ENCODE data around the gene CIDEA. TPM values are rescaled to one million over a fixed set of nuclear protein-coding genes. Genes with fewer than 3 reads are reported as not detected.

The CIDEA gene
- total RNA-seq, 1 experiment from 2014 or later = 0.50 TPM

DNA sequence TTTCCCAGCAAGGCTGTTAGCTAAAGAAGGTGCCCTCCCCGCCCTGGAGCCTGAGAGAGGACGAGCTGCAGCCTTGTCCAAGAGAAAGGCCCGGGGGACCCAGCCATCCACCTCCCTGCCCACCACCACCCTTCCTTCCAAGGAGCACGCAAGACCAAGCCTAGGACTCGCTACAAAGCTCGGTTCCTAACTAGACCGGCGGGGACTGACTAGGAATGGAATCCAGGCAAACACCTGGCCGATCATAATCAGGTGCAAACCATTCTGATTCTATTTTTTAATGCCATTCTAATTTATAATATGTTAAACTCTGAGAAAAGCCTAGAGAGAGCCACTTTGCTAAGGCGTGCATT, 34.2 kb downstream of the CIDEA start (continued):
- TF ChIP-seq, protein P1, sequence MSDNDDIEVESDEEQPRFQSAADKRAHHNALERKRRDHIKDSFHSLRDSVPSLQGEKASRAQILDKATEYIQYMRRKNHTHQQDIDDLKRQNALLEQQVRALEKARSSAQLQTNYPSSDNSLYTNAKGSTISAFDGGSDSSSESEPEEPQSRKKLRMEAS (CRISPR knock-in tag; IDR thresholded peaks at IDR 0.05) = no peak
- no peak for TF ChIP-seq ETV6 (CRISPR knock-in tag; IDR thresholded peaks at IDR 0.05)
- TF ChIP-seq, protein P2, sequence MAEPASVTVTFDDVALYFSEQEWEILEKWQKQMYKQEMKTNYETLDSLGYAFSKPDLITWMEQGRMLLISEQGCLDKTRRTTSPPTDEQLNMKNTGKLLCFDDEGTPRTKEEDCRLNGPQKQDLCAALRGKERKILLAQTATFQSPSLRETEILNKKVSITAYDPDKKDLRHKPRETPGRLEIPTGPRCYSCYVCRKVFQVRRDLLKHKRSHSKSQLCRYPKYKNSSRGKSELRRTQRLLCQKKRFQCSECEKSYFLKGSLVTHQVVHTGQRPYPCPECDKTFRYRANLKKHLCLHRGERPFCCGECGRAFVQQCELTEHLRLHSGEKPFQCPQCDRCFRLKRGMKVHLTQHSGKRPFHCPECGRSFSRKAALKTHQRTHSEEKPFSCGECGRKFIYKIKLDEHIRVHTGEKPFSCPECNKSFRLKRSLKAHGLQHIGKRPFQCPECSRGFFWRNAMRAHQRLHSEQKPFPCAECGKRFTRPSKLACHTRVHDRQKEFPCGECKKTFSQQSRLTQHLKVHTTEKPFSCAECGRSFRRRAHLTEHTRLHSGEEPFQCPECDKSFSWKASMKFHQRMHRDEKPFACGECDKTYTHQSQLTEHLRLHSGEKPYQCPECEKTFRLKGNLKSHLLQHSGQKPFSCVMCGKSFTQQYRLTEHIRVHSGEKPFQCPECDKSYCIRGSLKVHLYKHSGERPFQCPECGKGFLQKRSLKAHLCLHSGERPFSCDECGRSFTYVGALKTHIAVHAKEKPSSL (CRISPR knock-in tag; conservative IDR thresholded peaks at IDR 0.05) = no peak
- no peak for TF ChIP-seq MXD4 (CRISPR knock-in tag; IDR thresholded peaks at IDR 0.05; ENCODE audit: borderline replicate concordance)

DNA sequence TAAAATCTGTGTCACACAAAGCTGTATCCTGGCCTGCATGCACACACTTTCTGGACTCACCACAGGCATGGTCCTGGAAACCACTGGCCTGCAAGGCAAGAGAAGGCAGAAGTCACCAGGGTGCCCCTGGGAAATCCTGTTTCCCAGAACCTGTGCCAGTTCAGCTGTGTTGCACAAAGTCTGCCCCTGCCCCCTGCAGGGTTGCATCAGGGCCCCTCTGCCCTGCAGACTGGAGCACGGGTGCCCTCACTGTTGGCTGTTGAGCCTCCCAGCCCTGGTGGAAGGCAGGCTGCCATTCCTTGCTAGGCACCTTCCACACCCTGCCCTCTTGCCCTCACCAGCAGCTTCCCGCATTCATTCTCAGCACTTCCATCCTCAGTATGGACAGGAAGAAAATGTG, 35.9 kb downstream of the CIDEA start:
- POLR2A ChIA-PET = interaction anchor here (1.8 kb wide), 1 partner anchor 11 kb away, joined by 10 read pairs; no protein-coding TSS in a partner anchor
- DNase-seq (ENCODE audit: low spot score) (no peak), ATAC-seq (no peak)
- Mint-ChIP-seq H3K4me3 (no peak overlapping the region), H3K27ac (no peak overlapping the region), H3K9me3 (no peaks in the 10 kb centered on the region), H3K4me1 (peaks cover 29% of the 10 kb centered on the region), H3K36me3 (no peaks in the 10 kb centered on the region), H3K27me3 (ENCODE audit: low read depth) (peaks cover 30% of the 10 kb centered on the region)
- CTCF ChIA-PET = interaction anchor here (4.0 to 4.4 kb wide), 2 partner anchors 12 to 18 kb away, joined by 56 to 81 read pairs; no protein-coding TSS in a partner anchor
- TF ChIP-seq, protein P3, sequence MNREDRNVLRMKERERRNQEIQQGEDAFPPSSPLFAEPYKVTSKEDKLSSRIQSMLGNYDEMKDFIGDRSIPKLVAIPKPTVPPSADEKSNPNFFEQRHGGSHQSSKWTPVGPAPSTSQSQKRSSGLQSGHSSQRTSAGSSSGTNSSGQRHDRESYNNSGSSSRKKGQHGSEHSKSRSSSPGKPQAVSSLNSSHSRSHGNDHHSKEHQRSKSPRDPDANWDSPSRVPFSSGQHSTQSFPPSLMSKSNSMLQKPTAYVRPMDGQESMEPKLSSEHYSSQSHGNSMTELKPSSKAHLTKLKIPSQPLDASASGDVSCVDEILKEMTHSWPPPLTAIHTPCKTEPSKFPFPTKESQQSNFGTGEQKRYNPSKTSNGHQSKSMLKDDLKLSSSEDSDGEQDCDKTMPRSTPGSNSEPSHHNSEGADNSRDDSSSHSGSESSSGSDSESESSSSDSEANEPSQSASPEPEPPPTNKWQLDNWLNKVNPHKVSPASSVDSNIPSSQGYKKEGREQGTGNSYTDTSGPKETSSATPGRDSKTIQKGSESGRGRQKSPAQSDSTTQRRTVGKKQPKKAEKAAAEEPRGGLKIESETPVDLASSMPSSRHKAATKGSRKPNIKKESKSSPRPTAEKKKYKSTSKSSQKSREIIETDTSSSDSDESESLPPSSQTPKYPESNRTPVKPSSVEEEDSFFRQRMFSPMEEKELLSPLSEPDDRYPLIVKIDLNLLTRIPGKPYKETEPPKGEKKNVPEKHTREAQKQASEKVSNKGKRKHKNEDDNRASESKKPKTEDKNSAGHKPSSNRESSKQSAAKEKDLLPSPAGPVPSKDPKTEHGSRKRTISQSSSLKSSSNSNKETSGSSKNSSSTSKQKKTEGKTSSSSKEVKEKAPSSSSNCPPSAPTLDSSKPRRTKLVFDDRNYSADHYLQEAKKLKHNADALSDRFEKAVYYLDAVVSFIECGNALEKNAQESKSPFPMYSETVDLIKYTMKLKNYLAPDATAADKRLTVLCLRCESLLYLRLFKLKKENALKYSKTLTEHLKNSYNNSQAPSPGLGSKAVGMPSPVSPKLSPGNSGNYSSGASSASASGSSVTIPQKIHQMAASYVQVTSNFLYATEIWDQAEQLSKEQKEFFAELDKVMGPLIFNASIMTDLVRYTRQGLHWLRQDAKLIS (CRISPR knock-in tag; IDR thresholded peaks at IDR 0.05; ENCODE audit: borderline replicate concordance) = no peak
- TF ChIP-seq, protein P4, sequence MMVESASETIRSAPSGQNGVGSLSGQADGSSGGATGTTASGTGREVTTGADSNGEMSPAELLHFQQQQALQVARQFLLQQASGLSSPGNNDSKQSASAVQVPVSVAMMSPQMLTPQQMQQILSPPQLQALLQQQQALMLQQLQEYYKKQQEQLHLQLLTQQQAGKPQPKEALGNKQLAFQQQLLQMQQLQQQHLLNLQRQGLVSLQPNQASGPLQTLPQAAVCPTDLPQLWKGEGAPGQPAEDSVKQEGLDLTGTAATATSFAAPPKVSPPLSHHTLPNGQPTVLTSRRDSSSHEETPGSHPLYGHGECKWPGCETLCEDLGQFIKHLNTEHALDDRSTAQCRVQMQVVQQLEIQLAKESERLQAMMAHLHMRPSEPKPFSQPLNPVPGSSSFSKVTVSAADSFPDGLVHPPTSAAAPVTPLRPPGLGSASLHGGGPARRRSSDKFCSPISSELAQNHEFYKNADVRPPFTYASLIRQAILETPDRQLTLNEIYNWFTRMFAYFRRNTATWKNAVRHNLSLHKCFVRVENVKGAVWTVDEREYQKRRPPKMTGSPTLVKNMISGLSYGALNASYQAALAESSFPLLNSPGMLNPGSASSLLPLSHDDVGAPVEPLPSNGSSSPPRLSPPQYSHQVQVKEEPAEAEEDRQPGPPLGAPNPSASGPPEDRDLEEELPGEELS (CRISPR knock-in tag; IDR thresholded peaks at IDR 0.05) = no peak
- TF ChIP-seq CREM (CRISPR knock-in tag; IDR thresholded peaks at IDR 0.05) (no peak), NR3C1 (CRISPR knock-in tag; conservative IDR thresholded peaks at IDR 0.05; ENCODE audit: low read depth) (no peak), KAT7 (CRISPR knock-in tag; IDR thresholded peaks at IDR 0.05; ENCODE audit: borderline replicate concordance) (no peak), ZNF317 (CRISPR knock-in tag; IDR thresholded peaks at IDR 0.05; ENCODE audit: borderline replicate concordance, low read depth) (no peak), ZNF416 (CRISPR knock-in tag; IDR thresholded peaks at IDR 0.05) (no peak), SP1 (CRISPR knock-in tag; conservative IDR thresholded peaks at IDR 0.05) (no peak), NFYB (CRISPR knock-in tag; conservative IDR thresholded peaks at IDR 0.05; ENCODE audit: low read depth) (no peak)
- TF ChIP-seq, protein P5, sequence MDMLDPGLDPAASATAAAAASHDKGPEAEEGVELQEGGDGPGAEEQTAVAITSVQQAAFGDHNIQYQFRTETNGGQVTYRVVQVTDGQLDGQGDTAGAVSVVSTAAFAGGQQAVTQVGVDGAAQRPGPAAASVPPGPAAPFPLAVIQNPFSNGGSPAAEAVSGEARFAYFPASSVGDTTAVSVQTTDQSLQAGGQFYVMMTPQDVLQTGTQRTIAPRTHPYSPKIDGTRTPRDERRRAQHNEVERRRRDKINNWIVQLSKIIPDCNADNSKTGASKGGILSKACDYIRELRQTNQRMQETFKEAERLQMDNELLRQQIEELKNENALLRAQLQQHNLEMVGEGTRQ (CRISPR knock-in tag; IDR thresholded peaks at IDR 0.05) = no peak
- TF ChIP-seq, protein P6, sequence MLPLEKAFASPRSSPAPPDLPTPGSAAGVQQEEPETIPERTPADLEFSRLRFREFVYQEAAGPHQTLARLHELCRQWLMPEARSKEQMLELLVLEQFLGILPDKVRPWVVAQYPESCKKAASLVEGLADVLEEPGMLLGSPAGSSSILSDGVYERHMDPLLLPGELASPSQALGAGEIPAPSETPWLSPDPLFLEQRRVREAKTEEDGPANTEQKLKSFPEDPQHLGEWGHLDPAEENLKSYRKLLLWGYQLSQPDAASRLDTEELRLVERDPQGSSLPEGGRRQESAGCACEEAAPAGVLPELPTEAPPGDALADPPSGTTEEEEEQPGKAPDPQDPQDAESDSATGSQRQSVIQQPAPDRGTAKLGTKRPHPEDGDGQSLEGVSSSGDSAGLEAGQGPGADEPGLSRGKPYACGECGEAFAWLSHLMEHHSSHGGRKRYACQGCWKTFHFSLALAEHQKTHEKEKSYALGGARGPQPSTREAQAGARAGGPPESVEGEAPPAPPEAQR (CRISPR knock-in tag; IDR thresholded peaks at IDR 0.05) = no peak
- TF ChIP-seq, protein P7, sequence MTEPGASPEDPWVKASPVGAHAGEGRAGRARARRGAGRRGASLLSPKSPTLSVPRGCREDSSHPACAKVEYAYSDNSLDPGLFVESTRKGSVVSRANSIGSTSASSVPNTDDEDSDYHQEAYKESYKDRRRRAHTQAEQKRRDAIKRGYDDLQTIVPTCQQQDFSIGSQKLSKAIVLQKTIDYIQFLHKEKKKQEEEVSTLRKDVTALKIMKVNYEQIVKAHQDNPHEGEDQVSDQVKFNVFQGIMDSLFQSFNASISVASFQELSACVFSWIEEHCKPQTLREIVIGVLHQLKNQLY (CRISPR knock-in tag; IDR thresholded peaks at IDR 0.05) = no peak
- TF ChIP-seq, protein P8, sequence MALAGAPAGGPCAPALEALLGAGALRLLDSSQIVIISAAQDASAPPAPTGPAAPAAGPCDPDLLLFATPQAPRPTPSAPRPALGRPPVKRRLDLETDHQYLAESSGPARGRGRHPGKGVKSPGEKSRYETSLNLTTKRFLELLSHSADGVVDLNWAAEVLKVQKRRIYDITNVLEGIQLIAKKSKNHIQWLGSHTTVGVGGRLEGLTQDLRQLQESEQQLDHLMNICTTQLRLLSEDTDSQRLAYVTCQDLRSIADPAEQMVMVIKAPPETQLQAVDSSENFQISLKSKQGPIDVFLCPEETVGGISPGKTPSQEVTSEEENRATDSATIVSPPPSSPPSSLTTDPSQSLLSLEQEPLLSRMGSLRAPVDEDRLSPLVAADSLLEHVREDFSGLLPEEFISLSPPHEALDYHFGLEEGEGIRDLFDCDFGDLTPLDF (CRISPR knock-in tag; IDR thresholded peaks at IDR 0.05) = no peak
- TF ChIP-seq, protein P1 (CRISPR knock-in tag; IDR thresholded peaks at IDR 0.05) = no peak
- TF ChIP-seq, protein P9, sequence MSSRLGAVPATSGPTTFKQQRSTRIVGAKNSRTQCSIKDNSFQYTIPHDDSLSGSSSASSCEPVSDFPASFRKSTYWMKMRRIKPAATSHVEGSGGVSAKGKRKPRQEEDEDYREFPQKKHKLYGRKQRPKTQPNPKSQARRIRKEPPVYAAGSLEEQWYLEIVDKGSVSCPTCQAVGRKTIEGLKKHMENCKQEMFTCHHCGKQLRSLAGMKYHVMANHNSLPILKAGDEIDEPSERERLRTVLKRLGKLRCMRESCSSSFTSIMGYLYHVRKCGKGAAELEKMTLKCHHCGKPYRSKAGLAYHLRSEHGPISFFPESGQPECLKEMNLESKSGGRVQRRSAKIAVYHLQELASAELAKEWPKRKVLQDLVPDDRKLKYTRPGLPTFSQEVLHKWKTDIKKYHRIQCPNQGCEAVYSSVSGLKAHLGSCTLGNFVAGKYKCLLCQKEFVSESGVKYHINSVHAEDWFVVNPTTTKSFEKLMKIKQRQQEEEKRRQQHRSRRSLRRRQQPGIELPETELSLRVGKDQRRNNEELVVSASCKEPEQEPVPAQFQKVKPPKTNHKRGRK (CRISPR knock-in tag; IDR thresholded peaks at IDR 0.05; ENCODE audit: borderline replicate concordance) = no peak
- TF ChIP-seq, protein P10, sequence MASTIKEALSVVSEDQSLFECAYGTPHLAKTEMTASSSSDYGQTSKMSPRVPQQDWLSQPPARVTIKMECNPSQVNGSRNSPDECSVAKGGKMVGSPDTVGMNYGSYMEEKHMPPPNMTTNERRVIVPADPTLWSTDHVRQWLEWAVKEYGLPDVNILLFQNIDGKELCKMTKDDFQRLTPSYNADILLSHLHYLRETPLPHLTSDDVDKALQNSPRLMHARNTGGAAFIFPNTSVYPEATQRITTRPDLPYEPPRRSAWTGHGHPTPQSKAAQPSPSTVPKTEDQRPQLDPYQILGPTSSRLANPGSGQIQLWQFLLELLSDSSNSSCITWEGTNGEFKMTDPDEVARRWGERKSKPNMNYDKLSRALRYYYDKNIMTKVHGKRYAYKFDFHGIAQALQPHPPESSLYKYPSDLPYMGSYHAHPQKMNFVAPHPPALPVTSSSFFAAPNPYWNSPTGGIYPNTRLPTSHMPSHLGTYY (CRISPR knock-in tag; IDR thresholded peaks at IDR 0.05) = no peak
